Measurements from ENCODE around the gene NCCRP1. TPM values are rescaled to one million over a fixed set of nuclear protein-coding genes. Genes with fewer than 3 reads are reported as not detected.

The NCCRP1 gene
- not detected for total RNA-seq
- under 1 TPM in 1 of 2 donors, not detected in 1; 0.38 TPM for polyA plus RNA-seq
- long read RNA-seq, donor 1 = 0 reads
- long read RNA-seq, donor 2 = 0 reads

GRCh38 chr19:39196860-39197562 is at the start of gene NCCRP1:
Gene NCCRP1, plus strand, starts transcription at chr19:39196964. Its CDS starts 19 bp downstream, at chr19:39196983.
- intact Hi-C loops (cut with DNase I) = no loop called here
- H3K36me3 ChIP-seq (ENCODE audit: control insufficient read depth in 1 of 2, insufficient read depth in 2 of 2, low read length in 1 of 2) = no peaks in the 10 kb centered on the region
- no peak within 1 kb of the TSS for H3K4me3 ChIP-seq (ENCODE audit: low read length in 2 of 2)
- H3K27ac ChIP-seq (ENCODE audit: low read depth in 1 of 2, low read length in 2 of 2) = no peak within 1 kb of the TSS
- no peaks in the 10 kb centered on the region for H3K4me1 ChIP-seq (ENCODE audit: control insufficient read depth in 1 of 2, insufficient read depth in 2 of 2, low read length in 2 of 2)
- ATAC-seq (ENCODE audit: low FRiP score) (no peak), DNase-seq (no peak)
- H3K9me3 ChIP-seq (ENCODE audit: control insufficient read depth, low read length) = no peaks in the 10 kb centered on the region
- no peaks in the 10 kb centered on the region for H3K27me3 ChIP-seq (ENCODE audit: control insufficient read depth in 1 of 2, insufficient read depth in 2 of 2, low read length in 1 of 2)
- whole genome bisulfite sequencing, 2 donors = 2% methylated on average over 34 to 51 of the region's 51 CpGs

GRCh38 chr19:39147480-39147879 is 49.3 kb upstream of the NCCRP1 start:
- no peak overlapping the region for H3K4me3 ChIP-seq (ENCODE audit: low read length in 2 of 2)

GRCh38 chr19:39148939-39149529 is 47.7 kb upstream of the NCCRP1 start:
- intact Hi-C loops (cut with DNase I) = no loop called here
- H3K27ac ChIP-seq (ENCODE audit: low read depth in 1 of 2, low read length in 2 of 2) = no peak overlapping the region
- ATAC-seq (ENCODE audit: low FRiP score) (no peak), DNase-seq (no peak)
- H3K4me3 ChIP-seq (ENCODE audit: low read length in 2 of 2) = no peak overlapping the region
- H3K9me3 ChIP-seq (ENCODE audit: control insufficient read depth, low read length) = no peaks in the 10 kb centered on the region
- no peaks in the 10 kb centered on the region for H3K36me3 ChIP-seq (ENCODE audit: control insufficient read depth in 1 of 2, insufficient read depth in 2 of 2, low read length in 1 of 2)
- no peaks in the 10 kb centered on the region for H3K27me3 ChIP-seq (ENCODE audit: control insufficient read depth in 1 of 2, insufficient read depth in 2 of 2, low read length in 1 of 2)
- H3K4me1 ChIP-seq (ENCODE audit: control insufficient read depth in 1 of 2, insufficient read depth in 2 of 2, low read length in 2 of 2) = no peaks in the 10 kb centered on the region
- WGBS, 2 donors = 98% methylated on average over 10 of the region's 10 CpGs

More at GRCh38 chr19:39147480-39147879, 49.3 kb upstream of the NCCRP1 start:
- ATAC-seq (ENCODE audit: low FRiP score) = no peak
- no peak for DNase-seq
- H3K36me3 ChIP-seq (ENCODE audit: control insufficient read depth in 1 of 2, insufficient read depth in 2 of 2, low read length in 1 of 2) = no peaks in the 10 kb centered on the region
- H3K9me3 ChIP-seq (ENCODE audit: control insufficient read depth, low read length) = no peaks in the 10 kb centered on the region
- no peak overlapping the region for H3K27ac ChIP-seq (ENCODE audit: low read depth in 1 of 2, low read length in 2 of 2)
- WGBS, 2 donors = 93 to 96% methylated on average over 3 of the region's 3 CpGs
- intact Hi-C loops (cut with DNase I) = no loop called here
- no peaks in the 10 kb centered on the region for H3K4me1 ChIP-seq (ENCODE audit: control insufficient read depth in 1 of 2, insufficient read depth in 2 of 2, low read length in 2 of 2)
- H3K27me3 ChIP-seq (ENCODE audit: control insufficient read depth in 1 of 2, insufficient read depth in 2 of 2, low read length in 1 of 2) = no peaks in the 10 kb centered on the region

GRCh38 chr19:39150235-39150634 is 46.5 kb upstream of the NCCRP1 start:
- Histone ChIP-seq H3K4me1 (ENCODE audit: control insufficient read depth in 1 of 2, insufficient read depth in 2 of 2, low read length in 2 of 2) (no peaks in the 10 kb centered on the region), H3K9me3 (ENCODE audit: control insufficient read depth, low read length) (no peaks in the 10 kb centered on the region), H3K27ac (ENCODE audit: low read depth in 1 of 2, low read length in 2 of 2) (no peak overlapping the region), H3K36me3 (ENCODE audit: control insufficient read depth in 1 of 2, insufficient read depth in 2 of 2, low read length in 1 of 2) (no peaks in the 10 kb centered on the region), H3K27me3 (ENCODE audit: control insufficient read depth in 1 of 2, insufficient read depth in 2 of 2, low read length in 1 of 2) (no peaks in the 10 kb centered on the region), H3K4me3 (ENCODE audit: low read length in 2 of 2) (no peak overlapping the region)
- WGBS, 2 donors = 94% methylated on average over 8 of the region's 8 CpGs
- intact Hi-C loops (cut with DNase I) = no loop called here
- ATAC-seq (ENCODE audit: low FRiP score) = no peak
- no peak for DNase-seq

- H3K27me3 ChIP-seq (ENCODE audit: control insufficient read depth in 1 of 2, insufficient read depth in 2 of 2, low read length in 1 of 2) = no peaks in the 10 kb centered on the region
- ATAC-seq (ENCODE audit: low FRiP score) (no peak), DNase-seq (no peak)
- intact Hi-C loops (cut with DNase I) = no loop called here
- no peaks in the 10 kb centered on the region for H3K9me3 ChIP-seq (ENCODE audit: control insufficient read depth, low read length)
- H3K36me3 ChIP-seq (ENCODE audit: control insufficient read depth in 1 of 2, insufficient read depth in 2 of 2, low read length in 1 of 2) = no peaks in the 10 kb centered on the region
- WGBS, 2 donors = 86 to 88% methylated on average over 26 of the region's 26 CpGs
- H3K4me3 ChIP-seq (ENCODE audit: low read length in 2 of 2) = no peak overlapping the region
- no peaks in the 10 kb centered on the region for H3K4me1 ChIP-seq (ENCODE audit: control insufficient read depth in 1 of 2, insufficient read depth in 2 of 2, low read length in 2 of 2)
- H3K27ac ChIP-seq (ENCODE audit: low read depth in 1 of 2, low read length in 2 of 2) = no peak overlapping the region
Observed at GRCh38 chr19:39150807-39151600, 45.8 kb upstream of the NCCRP1 start.

GRCh38 chr19:39152066-39152465 is 44.7 kb upstream of the NCCRP1 start:
- no peak overlapping the region for H3K4me3 ChIP-seq (ENCODE audit: low read length in 2 of 2)
- no peak for ATAC-seq (ENCODE audit: low FRiP score)
- H3K36me3 ChIP-seq (ENCODE audit: control insufficient read depth in 1 of 2, insufficient read depth in 2 of 2, low read length in 1 of 2) = no peaks in the 10 kb centered on the region
- no peaks in the 10 kb centered on the region for H3K27me3 ChIP-seq (ENCODE audit: control insufficient read depth in 1 of 2, insufficient read depth in 2 of 2, low read length in 1 of 2)
- intact Hi-C loops (cut with DNase I) = no loop called here
- DNase-seq = no peak
- WGBS, 2 donors = 93 to 95% methylated on average over 10 of the region's 10 CpGs
- no peaks in the 10 kb centered on the region for H3K9me3 ChIP-seq (ENCODE audit: control insufficient read depth, low read length)
- no peaks in the 10 kb centered on the region for H3K4me1 ChIP-seq (ENCODE audit: control insufficient read depth in 1 of 2, insufficient read depth in 2 of 2, low read length in 2 of 2)
- H3K27ac ChIP-seq (ENCODE audit: low read depth in 1 of 2, low read length in 2 of 2) = no peak overlapping the region

- Histone ChIP-seq H3K27ac (ENCODE audit: low read depth in 1 of 2, low read length in 2 of 2) (no peak overlapping the region), H3K4me1 (ENCODE audit: control insufficient read depth in 1 of 2, insufficient read depth in 2 of 2, low read length in 2 of 2) (no peaks in the 10 kb centered on the region), H3K27me3 (ENCODE audit: control insufficient read depth in 1 of 2, insufficient read depth in 2 of 2, low read length in 1 of 2) (no peaks in the 10 kb centered on the region), H3K9me3 (ENCODE audit: control insufficient read depth, low read length) (no peaks in the 10 kb centered on the region), H3K36me3 (ENCODE audit: control insufficient read depth in 1 of 2, insufficient read depth in 2 of 2, low read length in 1 of 2) (no peaks in the 10 kb centered on the region), H3K4me3 (ENCODE audit: low read length in 2 of 2) (no peak overlapping the region)
- intact Hi-C loops (cut with DNase I) = no loop called here
- DNase-seq (no peak), ATAC-seq (ENCODE audit: low FRiP score) (no peak)
- 88% methylated on average over 13 of the region's 13 CpGs for WGBS, 2 donors
Observed at GRCh38 chr19:39154100-39154628, 42.6 kb upstream of the NCCRP1 start.

- H3K36me3 ChIP-seq (ENCODE audit: control insufficient read depth in 1 of 2, insufficient read depth in 2 of 2, low read length in 1 of 2) = no peaks in the 10 kb centered on the region
- H3K27ac ChIP-seq (ENCODE audit: low read depth in 1 of 2, low read length in 2 of 2) = no peak overlapping the region
- DNase-seq (no peak), ATAC-seq (ENCODE audit: low FRiP score) (no peak)
- H3K27me3 ChIP-seq (ENCODE audit: control insufficient read depth in 1 of 2, insufficient read depth in 2 of 2, low read length in 1 of 2) = no peaks in the 10 kb centered on the region
- intact Hi-C loops (cut with DNase I) = no loop called here
- no peak overlapping the region for H3K4me3 ChIP-seq (ENCODE audit: low read length in 2 of 2)
- 74 to 80% methylated on average over 11 of the region's 11 CpGs for WGBS, 2 donors
- no peaks in the 10 kb centered on the region for H3K4me1 ChIP-seq (ENCODE audit: control insufficient read depth in 1 of 2, insufficient read depth in 2 of 2, low read length in 2 of 2)
- no peaks in the 10 kb centered on the region for H3K9me3 ChIP-seq (ENCODE audit: control insufficient read depth, low read length)
Observed at GRCh38 chr19:39154629-39155100, 42.1 kb upstream of the NCCRP1 start.

Data from aorta (tissue), 5 donors.